GM18907 (cell line): ENCODE results near the gene TKT.

Source experiments
- ATAC-seq: cut with Tn5 transposase; IDR thresholded peaks from one replicate; pipeline ENCODE4 v1.9.1; 2021; ENCODE audit warnings: mild to moderate bottlenecking, moderate library complexity; ENCODE audit not compliant: unreplicated experiment

The TKT gene

DNA sequence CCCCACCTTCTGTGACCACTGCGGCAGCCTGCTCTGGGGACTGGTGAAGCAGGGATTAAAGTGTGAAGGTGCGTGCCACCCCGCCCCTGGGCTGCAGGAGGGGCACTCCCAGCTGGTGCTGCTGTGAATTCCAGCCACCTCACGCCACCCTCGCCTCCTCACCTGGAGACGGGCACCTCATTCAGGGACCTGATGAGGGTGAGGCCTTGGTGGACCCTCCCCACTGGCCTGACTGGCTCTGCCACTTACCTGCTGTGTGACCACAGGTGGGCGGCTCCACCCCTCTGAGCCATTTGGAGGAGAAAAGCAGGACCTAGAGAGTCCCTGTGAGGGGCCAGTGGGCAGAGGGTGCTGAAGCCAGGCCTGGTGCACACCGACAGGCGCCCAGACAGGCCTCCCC lies 72.3 kb downstream of the TKT start:
- no peak for ATAC-seq

- ATAC-seq: no peak
Measured at GRCh38 chr3:53182764-53183355, 73.0 kb downstream of the TKT start.

DNA sequence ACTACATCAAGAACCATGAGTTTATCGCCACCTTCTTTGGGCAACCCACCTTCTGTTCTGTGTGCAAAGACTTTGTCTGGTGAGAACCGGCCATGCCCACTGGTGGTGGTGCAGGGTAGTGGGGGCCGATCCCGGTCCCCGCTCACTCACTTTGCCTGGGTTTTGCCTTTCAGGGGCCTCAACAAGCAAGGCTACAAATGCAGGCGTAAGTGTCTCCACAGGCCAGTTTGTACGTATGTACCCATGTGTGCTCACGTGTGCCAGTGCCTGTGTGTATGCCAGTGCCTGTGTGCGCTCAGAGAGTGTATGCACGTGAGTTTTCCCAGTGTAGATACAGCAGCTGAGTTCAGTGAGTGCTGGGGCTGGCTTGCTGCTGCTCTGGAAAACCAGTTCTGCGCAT lies 74.3 kb downstream of the TKT start:
- ATAC-seq: no peak

DNA sequence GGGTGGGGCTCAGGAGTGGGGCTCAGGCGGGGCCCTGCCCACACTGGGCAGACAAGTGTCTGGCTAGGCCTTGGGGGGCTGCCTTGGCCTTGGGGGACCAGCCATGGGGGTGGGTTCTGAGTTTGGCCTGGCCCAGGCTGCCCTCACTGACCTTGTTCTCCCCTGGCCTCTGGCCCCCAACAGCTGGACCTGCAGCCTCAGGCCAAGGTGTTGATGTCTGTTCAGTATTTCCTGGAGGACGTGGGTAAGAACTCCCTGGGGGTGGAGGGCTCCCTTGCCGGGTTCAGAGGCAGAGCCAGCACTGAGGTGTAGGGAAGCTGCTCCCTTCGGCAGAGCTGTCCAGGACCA lies 74.8 kb downstream of the TKT start:
- peak; percentile 17 for ATAC-seq

- peak; percentile 89 for ATAC-seq
Measured at GRCh38 chr3:53180305-53181023, 75.4 kb downstream of the TKT start.

GRCh38 chr3:53179580-53179979 lies 76.2 kb downstream of the TKT start:
- no peak for ATAC-seq

GRCh38 chr3:53178246-53178645 lies 77.6 kb downstream of the TKT start:
- ATAC-seq: no peak

DNA sequence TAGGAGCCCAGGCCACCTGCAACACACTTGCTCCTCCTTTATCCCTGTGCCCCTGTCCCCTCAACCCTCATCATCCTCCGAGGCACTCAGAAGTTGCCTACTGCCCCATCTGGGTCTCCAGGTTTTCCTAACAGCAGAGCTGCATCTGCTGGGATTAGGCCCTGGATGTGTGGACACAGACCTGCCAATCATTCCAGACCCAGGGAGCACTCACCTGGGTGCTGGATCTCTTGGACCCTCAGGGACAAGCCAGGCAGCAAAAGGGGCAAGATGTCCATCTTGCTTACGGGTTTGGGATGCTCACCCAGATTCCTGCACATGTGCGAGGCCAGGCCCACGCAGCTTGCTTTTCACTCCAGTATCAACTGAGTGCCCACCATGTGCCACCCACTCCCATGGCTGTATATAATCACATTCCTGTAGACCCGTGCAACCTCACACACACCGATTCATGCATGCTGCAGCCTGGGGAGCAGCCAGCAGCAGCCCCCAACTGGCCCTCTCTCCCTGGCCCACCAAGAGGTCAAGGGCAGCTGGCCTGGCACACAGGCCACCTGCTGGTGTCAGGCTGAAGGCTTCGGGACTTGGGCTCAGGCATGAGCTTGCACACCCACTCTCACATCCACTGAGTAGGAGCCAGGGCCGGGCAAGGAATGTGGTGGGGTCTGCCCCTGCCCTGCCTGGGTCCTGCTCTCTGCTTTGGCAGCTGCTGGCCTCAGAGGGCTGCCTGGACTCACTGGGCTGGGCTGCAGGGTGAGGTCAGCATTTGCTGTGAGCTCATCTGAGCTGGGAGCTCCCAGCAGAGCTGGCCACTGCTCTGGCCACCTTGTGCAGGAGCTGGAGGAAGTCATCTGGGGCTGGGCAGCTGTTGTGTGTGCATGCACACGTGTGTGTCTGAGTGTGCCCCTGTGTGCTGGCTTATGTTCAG lies 79.9 kb downstream of the TKT start:
- ATAC-seq: no peak
